HCT116 (cell line): ENCODE results near the gene CD58. TPM values are rescaled to one million over a fixed set of nuclear protein-coding genes. Genes with fewer than 3 reads are reported as not detected.

Experiments
- ATAC-seq: fragments of 200-7000 bp; cut with Tn5 transposase; 2 replicates; pipeline ENCODE4 v1.9.1; 2020; ENCODE audit warnings: mild to moderate bottlenecking, moderate library complexity
- BruUV-seq: library from RNA; stranded (reverse); fragments of 400-500 nt; replicated peaks from 2 replicates; lab custom pipeline; 2021; lab: Mats Ljungman, UMichigan
- CTCF ChIA-PET: fragments of 300-600 bp; sonication (Branson Sonifier 250); formaldehyde crosslinking; loops from one replicate; lab custom pipeline; 2021; ENCODE audit warnings: antibody characterized with exemption; lab: Charles Lee
- POLR2A ChIA-PET: fragments of 300-600, 350-600 bp; sonication (Branson Sonifier 250); formaldehyde crosslinking; loops from one replicate; lab custom pipeline; 2021; ENCODE audit warnings: antibody characterized with exemption; lab: Charles Lee
- RAD21 ChIA-PET, 2 experiments: fragments of 300-600 bp; sonication (Branson Sonifier 250); formaldehyde crosslinking; loops; one replicate each; lab custom pipeline; 2023; ENCODE audit warnings: low total read pairs in 2 of 2; ENCODE audit not compliant: uncharacterized antibody in 2 of 2, unreplicated experiment in 2 of 2, low non-redundant PET in 1 of 2; lab: Charles Lee
- DNase-seq: peaks from one replicate; pipeline ENCODE4 v3.0.0-alpha.2; 2010; ENCODE audit warnings: low read depth, low spot score
- H2AFZ ChIP-seq: fragments of 200-600 bp; shearing (Covaris generic), sonication (generic); 2 replicates; pipeline ENCODE4 v1.6.1; 2017; ENCODE audit warnings: low read depth, mixed run types, mixed read lengths, antibody characterized with exemption, low read length; ENCODE audit not compliant: poor library complexity, severe bottlenecking
- H3K27ac ChIP-seq: 2 replicates; pipeline ENCODE4 v1.5.1; 2012; ENCODE audit warnings: low read depth, low read length
- H3K27me3 ChIP-seq: fragments of 200-600 bp; sonication (generic); 2 replicates; pipeline ENCODE4 v1.6.1; 2016; ENCODE audit warnings: mixed run types, low read length, mixed read lengths; ENCODE audit not compliant: insufficient read depth
- H3K36me3 ChIP-seq, 2 experiments: fragments of 200-500 bp in 1 of 2; fragments of 200-600 bp in 1 of 2; sonication (Bioruptor generic) in 1 of 2; sonication (generic) in 1 of 2; 2 replicates each; pipeline versions ENCODE4 v1.5.1 to v1.6.1; 2014 to 2016; ENCODE audit warnings: low read length in 2 of 2, inconsistent platforms in 1 of 2, mixed read lengths in 1 of 2, mixed run types in 1 of 2; ENCODE audit not compliant: insufficient read depth in 2 of 2, control insufficient read depth in 1 of 2
- H3K4me1 ChIP-seq, 2 experiments: fragments of 200-600 bp in 1 of 2; sonication (generic) in 1 of 2; 2 replicates each; pipeline versions ENCODE4 v1.5.1 to v1.6.1; 2012 to 2017; ENCODE audit warnings: low read length in 2 of 2, inconsistent platforms in 1 of 2, mild to moderate bottlenecking in 1 of 2, mixed read lengths in 1 of 2, mixed run types in 1 of 2, moderate library complexity in 1 of 2; ENCODE audit not compliant: insufficient read depth in 2 of 2, control insufficient read depth in 1 of 2
- H3K4me2 ChIP-seq: fragments of 200-600 bp; sonication (generic); 2 replicates; pipeline ENCODE4 v1.6.1; 2017; ENCODE audit warnings: mixed run types, low read length, mixed read lengths
- H3K4me3 ChIP-seq, 2 experiments: fragments of 200-600 bp in 1 of 2; sonication (generic) in 1 of 2; replicated peaks in 1 of 2; 2 replicates each; pipeline ENCODE4 v1.5.1; 2011 to 2016; ENCODE audit warnings: low read length in 2 of 2, control low read depth in 1 of 2, low read depth in 1 of 2, mild to moderate bottlenecking in 1 of 2, mixed read lengths in 1 of 2, mixed run types in 1 of 2
- H3K79me2 ChIP-seq: fragments of 200-600 bp; sonication (generic); 2 replicates; pipeline ENCODE4 v1.6.1; 2017; ENCODE audit warnings: mild to moderate bottlenecking, mixed run types, low read length, moderate library complexity, mixed read lengths; ENCODE audit not compliant: insufficient read depth
- H3K9ac ChIP-seq: fragments of 200-600 bp; sonication (generic); 2 replicates; pipeline ENCODE4 v1.6.1; 2016; ENCODE audit warnings: low read length, mixed read lengths
- H3K9me2 ChIP-seq: fragments of 200-600 bp; sonication (generic), shearing (Covaris generic); 2 replicates; pipeline ENCODE4 v1.6.1; 2017; ENCODE audit warnings: mixed run types, mild to moderate bottlenecking, moderate library complexity; ENCODE audit not compliant: insufficient read depth
- H3K9me3 ChIP-seq, 2 experiments: fragments of 200-500 bp in 1 of 2; fragments of 200-600 bp in 1 of 2; sonication (Bioruptor generic) in 1 of 2; sonication (generic) in 1 of 2; 2 replicates each; pipeline ENCODE4 v1.6.1; 2014 to 2017; ENCODE audit warnings: low read length in 2 of 2, mixed read lengths in 2 of 2, inconsistent platforms in 1 of 2, low read depth in 1 of 2, mild to moderate bottlenecking in 1 of 2, mixed run types in 1 of 2, moderate library complexity in 1 of 2; ENCODE audit not compliant: control insufficient read depth in 1 of 2, insufficient read depth in 1 of 2
- H4K20me1 ChIP-seq: fragments of 200-600 bp; sonication (generic), shearing (Covaris generic); 2 replicates; pipeline ENCODE4 v1.6.1; 2017; ENCODE audit warnings: mixed run types, mild to moderate bottlenecking, moderate library complexity; ENCODE audit not compliant: insufficient read depth
- CTCF ChIP-seq, 3 experiments: fragments of 200-600 bp in 1 of 3; sonication (generic) in 1 of 3; IDR thresholded peaks in 2 of 3; conservative IDR thresholded peaks in 1 of 3; 2 replicates each; pipeline ENCODE4 v1.5.1; 2012 to 2017; ENCODE audit warnings: low read depth in 2 of 3, low read length in 2 of 3, antibody characterized with exemption in 1 of 3, borderline replicate concordance in 1 of 3, control low read depth in 1 of 3, mild to moderate bottlenecking in 1 of 3, mixed read lengths in 1 of 3, mixed run types in 1 of 3, moderate library complexity in 1 of 3; ENCODE audit not compliant: insufficient read depth in 1 of 3
- JUND ChIP-seq: IDR thresholded peaks from 2 replicates; pipeline ENCODE4 v1.6.1; 2012
- POLR2AphosphoS5 ChIP-seq: IDR thresholded peaks from 2 replicates; pipeline ENCODE4 v1.6.1; 2011; ENCODE audit warnings: mild to moderate bottlenecking, low read depth, low read length, moderate library complexity
- RAD21 ChIP-seq: IDR thresholded peaks from 2 replicates; pipeline ENCODE4 v1.6.1; 2012; ENCODE audit warnings: low read depth, mild to moderate bottlenecking
- SIN3A ChIP-seq: IDR thresholded peaks from 2 replicates; pipeline ENCODE4 v1.6.1; 2012; ENCODE audit warnings: low read depth
- SP1 ChIP-seq: IDR thresholded peaks from 2 replicates; pipeline ENCODE4 v1.6.1; 2012; ENCODE audit warnings: low read depth
- TCF7L2 ChIP-seq: IDR thresholded peaks from 2 replicates; pipeline ENCODE4 v1.7.0; 2011; ENCODE audit warnings: borderline replicate concordance, inconsistent platforms; ENCODE audit not compliant: insufficient read depth, insufficient read length; ENCODE audit errors: extremely low read depth
- YY1 ChIP-seq: IDR thresholded peaks from 2 replicates; pipeline ENCODE4 v1.6.1; 2011; ENCODE audit warnings: low read length, low read depth, moderate library complexity, mild to moderate bottlenecking; ENCODE audit not compliant: insufficient replicate concordance; ENCODE audit errors: extremely low read depth
- intact Hi-C: fragments of 100-400 bp; cut with micrococcal nuclease; formaldehyde crosslinking; loops from 2 replicates; pipeline ENCODE4 v1.10.0; 2022
- total RNA-seq: library from RNA; stranded (reverse); gene quantifications from one replicate; pipeline ENCODE4 v1.2.1, GENCODE V29; 2021; ENCODE audit not compliant: unreplicated experiment
- TF ChIP-seq, protein P1 (sequence below): IDR thresholded peaks from 2 replicates; pipeline ENCODE4 v1.6.1; 2012; ENCODE audit warnings: low read depth

CD58 gene
- total RNA-seq, 1 experiment from 2014 or later: 18.0 TPM

DNA sequence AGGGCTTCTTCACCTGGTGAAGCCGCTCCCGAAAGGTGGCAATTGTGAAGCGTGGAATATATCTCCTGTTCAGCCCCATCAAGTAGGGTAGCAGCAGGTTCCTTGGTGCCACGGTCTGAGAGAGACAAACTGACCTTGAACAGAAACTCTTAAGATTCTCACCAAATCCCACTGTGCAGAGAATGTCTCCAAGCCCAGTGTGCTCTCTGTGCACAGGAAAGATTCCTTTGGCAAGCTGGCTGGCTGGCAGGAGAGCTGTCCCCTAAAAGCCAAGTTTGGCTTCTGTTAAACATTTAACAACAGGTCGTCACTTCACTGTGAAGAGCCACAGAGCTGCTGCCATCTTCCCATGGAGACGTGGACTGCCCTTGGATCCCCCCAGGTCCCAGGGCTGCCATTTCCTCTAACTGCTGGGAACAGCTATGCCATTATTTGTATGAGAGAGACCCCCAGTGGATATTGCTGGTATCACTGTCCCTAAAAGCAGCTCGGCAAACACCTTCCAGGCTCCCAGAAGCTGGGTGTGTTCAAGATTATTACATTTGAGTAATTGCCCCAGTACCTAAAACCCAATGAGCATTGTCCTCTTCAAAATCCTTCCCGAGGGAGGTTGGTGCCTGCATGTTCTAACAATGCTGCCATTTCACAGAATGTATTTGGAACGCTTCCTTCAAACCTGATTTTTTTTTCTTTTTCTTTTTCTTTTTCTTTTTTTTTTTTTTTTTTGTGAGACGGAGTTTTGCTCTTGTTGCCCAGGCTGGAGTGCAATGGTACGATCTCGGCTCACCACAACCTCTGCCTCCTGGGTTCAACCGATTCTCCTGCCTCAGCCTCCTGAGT is 71.8 kb downstream of the CD58 start:
- Histone ChIP-seq H3K27me3 (no peaks in the 10 kb centered on the region), H4K20me1 (no peaks in the 10 kb centered on the region), H3K9me2 (no peaks in the 10 kb centered on the region), H3K4me3 (no peak overlapping the region), H3K4me2 (peak overlapping the region; percentile 24), H3K9ac (no peak overlapping the region), H3K9me3 (no peaks in the 10 kb centered on the region), H3K27ac (no peak overlapping the region), H3K36me3 (no peaks in the 10 kb centered on the region), H3K79me2 (no peaks in the 10 kb centered on the region), H3K4me1 (peaks cover 6 to 15% of the 10 kb centered on the region in 2 experiments), H2AFZ (peak overlapping the region; percentile 55)
- peak; percentile 95 for ATAC-seq
- RAD21 ChIA-PET: interaction anchor here (0.6 to 4.3 kb wide), 11 partner anchors 9 to 792 kb away, joined by 3 to 53 read pairs (median 4); no protein-coding TSS in a partner anchor
- intact Hi-C loops: loop anchor here (1.0 kb wide), 1 partner anchor 360 kb away; no protein-coding TSS in a partner anchor
- no TSS peak for BruUV-seq
- TF ChIP-seq POLR2AphosphoS5 (no peak), SIN3A (no peak), TCF7L2 (no peak), YY1 (peak; percentile 77), JUND (no peak), CTCF (IDR thresholded peaks at IDR 0.05 in 2 of 3, conservative IDR thresholded peaks at IDR 0.05 in 1 of 3; ENCODE audit: borderline replicate concordance in 1 of 3, insufficient read depth in 1 of 3, low read depth in 2 of 3, low read length in 2 of 3) (peak; percentile 71 to 96 (median 87)), SP1 (no peak), RAD21 (peak; percentile 97)
- TF ChIP-seq, protein P1, sequence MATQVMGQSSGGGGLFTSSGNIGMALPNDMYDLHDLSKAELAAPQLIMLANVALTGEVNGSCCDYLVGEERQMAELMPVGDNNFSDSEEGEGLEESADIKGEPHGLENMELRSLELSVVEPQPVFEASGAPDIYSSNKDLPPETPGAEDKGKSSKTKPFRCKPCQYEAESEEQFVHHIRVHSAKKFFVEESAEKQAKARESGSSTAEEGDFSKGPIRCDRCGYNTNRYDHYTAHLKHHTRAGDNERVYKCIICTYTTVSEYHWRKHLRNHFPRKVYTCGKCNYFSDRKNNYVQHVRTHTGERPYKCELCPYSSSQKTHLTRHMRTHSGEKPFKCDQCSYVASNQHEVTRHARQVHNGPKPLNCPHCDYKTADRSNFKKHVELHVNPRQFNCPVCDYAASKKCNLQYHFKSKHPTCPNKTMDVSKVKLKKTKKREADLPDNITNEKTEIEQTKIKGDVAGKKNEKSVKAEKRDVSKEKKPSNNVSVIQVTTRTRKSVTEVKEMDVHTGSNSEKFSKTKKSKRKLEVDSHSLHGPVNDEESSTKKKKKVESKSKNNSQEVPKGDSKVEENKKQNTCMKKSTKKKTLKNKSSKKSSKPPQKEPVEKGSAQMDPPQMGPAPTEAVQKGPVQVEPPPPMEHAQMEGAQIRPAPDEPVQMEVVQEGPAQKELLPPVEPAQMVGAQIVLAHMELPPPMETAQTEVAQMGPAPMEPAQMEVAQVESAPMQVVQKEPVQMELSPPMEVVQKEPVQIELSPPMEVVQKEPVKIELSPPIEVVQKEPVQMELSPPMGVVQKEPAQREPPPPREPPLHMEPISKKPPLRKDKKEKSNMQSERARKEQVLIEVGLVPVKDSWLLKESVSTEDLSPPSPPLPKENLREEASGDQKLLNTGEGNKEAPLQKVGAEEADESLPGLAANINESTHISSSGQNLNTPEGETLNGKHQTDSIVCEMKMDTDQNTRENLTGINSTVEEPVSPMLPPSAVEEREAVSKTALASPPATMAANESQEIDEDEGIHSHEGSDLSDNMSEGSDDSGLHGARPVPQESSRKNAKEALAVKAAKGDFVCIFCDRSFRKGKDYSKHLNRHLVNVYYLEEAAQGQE: no peak
- POLR2A ChIA-PET: interaction anchor here (0.7 to 3.6 kb wide), 4 partner anchors 9 to 360 kb away, joined by 3 to 25 read pairs (median 4); no protein-coding TSS in a partner anchor
- peak; percentile 55 for DNase-seq
- CTCF ChIA-PET: interaction anchor here (0.6 to 10.7 kb wide), 30 partner anchors 9 to 792 kb away, joined by 3 to 251 read pairs (median 4); partner anchors contain the start of genes MAB21L3 and TTF2
